PFSK-1 (cell line): Measurements from ENCODE around the gene SUPT5H.

ENCODE experiments used
- FOXP2 ChIP-seq: optimal IDR thresholded peaks from 2 replicates; pipeline ENCODE3; 2011; ENCODE audit warnings: borderline replicate concordance, control low read depth, inconsistent platforms; ENCODE audit not compliant: insufficient read depth; ENCODE audit errors: extremely low read length, extremely low read depth
- POLR2AphosphoS5 ChIP-seq: IDR thresholded peaks from 2 replicates; pipeline ENCODE4 v1.6.1; 2012; ENCODE audit warnings: low read depth, mild to moderate bottlenecking, control low read depth, low read length, moderate library complexity
- SIN3A ChIP-seq: IDR thresholded peaks from 2 replicates; pipeline ENCODE4 v1.6.1; 2012; ENCODE audit warnings: mild to moderate bottlenecking, low read length, moderate library complexity, borderline replicate concordance; ENCODE audit not compliant: insufficient read depth
- TAF1 ChIP-seq: IDR thresholded peaks from 2 replicates; pipeline ENCODE4 v1.6.1; 2012; ENCODE audit warnings: low read length, control low read depth, borderline replicate concordance; ENCODE audit not compliant: insufficient read depth
- TF ChIP-seq, protein P1 (sequence below), 2 experiments: IDR thresholded peaks; 2 replicates each; pipeline versions ENCODE4 v1.6.1 to v1.8.0; 2011 to 2012; ENCODE audit warnings: low read depth in 2 of 2, low read length in 2 of 2, control low read depth in 1 of 2, inconsistent platforms in 1 of 2, mild to moderate bottlenecking in 1 of 2, moderate library complexity in 1 of 2; ENCODE audit not compliant: insufficient read depth in 1 of 2

Gene SUPT5H

DNA sequence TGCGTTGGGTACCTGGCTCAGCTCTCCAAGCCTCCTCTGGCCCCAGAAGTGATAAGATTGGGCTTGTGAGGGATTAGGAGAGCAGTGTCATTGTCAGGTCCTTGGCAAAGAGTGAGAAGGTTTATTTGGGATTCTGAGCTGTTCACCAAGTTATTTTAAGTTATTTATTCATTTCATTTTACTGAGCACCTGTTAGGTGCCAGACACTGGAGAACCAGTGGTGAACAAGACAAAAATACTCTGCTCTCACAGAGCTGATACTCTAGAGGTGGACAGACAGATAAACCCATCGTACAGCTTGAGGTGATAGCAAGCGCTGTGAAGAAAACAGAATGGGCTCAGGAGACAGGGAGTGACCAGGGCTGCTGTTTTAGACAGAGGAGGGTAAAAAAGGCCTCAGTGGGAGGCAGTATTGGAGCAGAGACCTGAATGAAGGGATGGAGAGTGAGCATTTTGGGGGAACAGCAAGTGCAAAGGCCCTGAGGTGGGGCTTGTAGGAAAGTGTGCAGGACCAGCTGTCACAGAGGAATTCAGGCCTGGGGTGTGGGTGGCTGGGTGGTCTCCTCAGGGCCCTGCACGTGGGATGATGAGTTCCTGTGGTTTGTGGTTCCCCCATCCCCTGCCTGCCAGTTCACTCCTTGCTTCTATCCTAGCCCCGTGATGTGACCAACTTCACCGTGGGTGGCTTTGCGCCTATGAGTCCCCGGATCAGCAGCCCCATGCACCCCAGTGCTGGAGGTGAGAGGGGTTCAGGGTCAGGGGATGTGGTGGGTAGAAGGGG is 26.6 kb downstream of the SUPT5H start:
- TF ChIP-seq FOXP2 (no peak), POLR2AphosphoS5 (no peak), SIN3A (no peak), TAF1 (no peak)
- TF ChIP-seq, protein P1, sequence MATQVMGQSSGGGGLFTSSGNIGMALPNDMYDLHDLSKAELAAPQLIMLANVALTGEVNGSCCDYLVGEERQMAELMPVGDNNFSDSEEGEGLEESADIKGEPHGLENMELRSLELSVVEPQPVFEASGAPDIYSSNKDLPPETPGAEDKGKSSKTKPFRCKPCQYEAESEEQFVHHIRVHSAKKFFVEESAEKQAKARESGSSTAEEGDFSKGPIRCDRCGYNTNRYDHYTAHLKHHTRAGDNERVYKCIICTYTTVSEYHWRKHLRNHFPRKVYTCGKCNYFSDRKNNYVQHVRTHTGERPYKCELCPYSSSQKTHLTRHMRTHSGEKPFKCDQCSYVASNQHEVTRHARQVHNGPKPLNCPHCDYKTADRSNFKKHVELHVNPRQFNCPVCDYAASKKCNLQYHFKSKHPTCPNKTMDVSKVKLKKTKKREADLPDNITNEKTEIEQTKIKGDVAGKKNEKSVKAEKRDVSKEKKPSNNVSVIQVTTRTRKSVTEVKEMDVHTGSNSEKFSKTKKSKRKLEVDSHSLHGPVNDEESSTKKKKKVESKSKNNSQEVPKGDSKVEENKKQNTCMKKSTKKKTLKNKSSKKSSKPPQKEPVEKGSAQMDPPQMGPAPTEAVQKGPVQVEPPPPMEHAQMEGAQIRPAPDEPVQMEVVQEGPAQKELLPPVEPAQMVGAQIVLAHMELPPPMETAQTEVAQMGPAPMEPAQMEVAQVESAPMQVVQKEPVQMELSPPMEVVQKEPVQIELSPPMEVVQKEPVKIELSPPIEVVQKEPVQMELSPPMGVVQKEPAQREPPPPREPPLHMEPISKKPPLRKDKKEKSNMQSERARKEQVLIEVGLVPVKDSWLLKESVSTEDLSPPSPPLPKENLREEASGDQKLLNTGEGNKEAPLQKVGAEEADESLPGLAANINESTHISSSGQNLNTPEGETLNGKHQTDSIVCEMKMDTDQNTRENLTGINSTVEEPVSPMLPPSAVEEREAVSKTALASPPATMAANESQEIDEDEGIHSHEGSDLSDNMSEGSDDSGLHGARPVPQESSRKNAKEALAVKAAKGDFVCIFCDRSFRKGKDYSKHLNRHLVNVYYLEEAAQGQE (IDR thresholded peaks at IDR 0.05; ENCODE audit: insufficient read depth in 1 of 2, low read depth in 2 of 2, low read length in 2 of 2), result no peak

DNA sequence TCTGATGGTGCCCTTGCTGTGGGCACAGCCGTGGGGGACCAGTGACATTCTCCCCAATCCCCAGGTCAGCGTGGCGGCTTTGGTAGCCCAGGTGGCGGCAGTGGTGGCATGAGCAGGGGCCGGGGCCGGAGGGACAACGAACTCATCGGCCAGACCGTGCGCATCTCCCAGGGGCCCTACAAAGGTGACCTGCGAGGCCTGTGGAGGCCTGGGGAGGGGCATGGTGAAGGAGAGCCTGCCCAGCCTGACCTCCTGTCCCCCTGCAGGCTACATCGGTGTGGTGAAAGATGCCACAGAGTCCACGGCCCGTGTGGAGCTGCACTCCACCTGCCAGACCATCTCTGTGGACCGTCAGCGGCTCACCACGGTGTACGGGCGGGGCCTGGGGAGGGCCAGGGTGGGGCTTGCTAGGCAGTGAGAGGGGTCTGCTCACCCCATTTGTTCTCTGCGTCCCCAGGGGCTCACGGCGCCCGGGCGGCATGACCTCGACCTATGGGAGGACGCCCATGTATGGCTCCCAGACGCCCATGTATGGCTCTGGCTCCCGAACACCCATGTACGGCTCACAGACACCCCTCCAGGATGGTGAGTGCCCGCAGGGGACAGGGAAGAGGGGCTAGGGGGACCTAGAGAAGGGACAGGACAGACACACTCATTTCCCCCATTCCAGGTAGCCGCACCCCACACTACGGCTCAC is 27.5 kb downstream of the SUPT5H start:
- TF ChIP-seq FOXP2 (no peak), POLR2AphosphoS5 (no peak), SIN3A (no peak), TAF1 (no peak)
- TF ChIP-seq, protein P1 (IDR thresholded peaks at IDR 0.05; ENCODE audit: insufficient read depth in 1 of 2, low read depth in 2 of 2, low read length in 2 of 2), result no peak

DNA sequence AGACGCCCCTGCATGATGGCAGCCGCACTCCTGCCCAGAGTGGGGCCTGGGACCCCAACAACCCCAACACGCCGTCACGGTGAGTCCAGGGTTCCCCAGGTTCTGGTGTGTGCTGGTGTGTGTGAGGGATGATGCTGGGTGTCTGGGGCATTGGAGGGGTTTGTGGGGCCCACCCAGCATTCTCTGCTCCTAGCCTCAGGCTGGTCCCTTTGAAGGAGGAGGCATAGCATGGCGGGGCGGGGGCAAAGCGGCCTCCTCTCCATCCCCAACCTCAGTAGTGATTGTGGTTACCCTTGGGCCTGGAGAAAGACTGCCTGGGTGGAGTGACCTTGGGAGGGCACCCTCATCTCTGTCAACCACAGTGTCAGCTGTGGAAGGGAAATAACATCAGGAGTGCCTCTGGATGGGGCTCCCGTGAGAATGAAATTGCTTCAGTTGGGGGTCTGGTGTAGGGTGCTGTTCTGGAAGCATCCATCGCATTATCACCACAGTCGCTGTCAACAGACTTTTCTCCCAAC is 28.1 kb downstream of the SUPT5H start:
- no peak for TF ChIP-seq TAF1
- TF ChIP-seq POLR2AphosphoS5, result no peak
- TF ChIP-seq SIN3A, result no peak
- no peak for TF ChIP-seq FOXP2

DNA sequence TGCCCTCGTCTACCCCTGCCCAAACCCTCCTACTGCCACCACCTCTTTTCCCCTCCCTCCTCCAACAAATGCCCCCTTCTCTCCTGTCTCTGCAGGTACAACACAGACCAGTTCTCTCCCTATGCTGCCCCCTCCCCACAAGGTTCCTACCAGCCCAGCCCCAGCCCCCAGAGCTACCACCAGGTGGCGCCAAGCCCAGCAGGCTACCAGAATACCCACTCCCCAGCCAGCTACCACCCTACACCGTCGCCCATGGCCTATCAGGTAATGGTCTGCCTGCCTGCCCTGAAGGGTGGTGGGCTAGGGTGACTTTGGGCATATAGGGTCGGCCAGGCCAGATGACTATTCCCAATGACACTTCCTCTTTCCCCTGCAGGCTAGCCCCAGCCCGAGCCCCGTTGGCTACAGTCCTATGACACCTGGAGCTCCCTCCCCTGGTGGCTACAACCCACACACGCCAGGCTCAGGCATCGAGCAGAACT is 28.8 kb downstream of the SUPT5H start:
- TF ChIP-seq FOXP2 (no peak), TAF1 (no peak), SIN3A (no peak), POLR2AphosphoS5 (no peak)
- TF ChIP-seq, protein P1 (IDR thresholded peaks at IDR 0.05; ENCODE audit: insufficient read depth in 1 of 2, low read depth in 2 of 2, low read length in 2 of 2), result no peak

DNA sequence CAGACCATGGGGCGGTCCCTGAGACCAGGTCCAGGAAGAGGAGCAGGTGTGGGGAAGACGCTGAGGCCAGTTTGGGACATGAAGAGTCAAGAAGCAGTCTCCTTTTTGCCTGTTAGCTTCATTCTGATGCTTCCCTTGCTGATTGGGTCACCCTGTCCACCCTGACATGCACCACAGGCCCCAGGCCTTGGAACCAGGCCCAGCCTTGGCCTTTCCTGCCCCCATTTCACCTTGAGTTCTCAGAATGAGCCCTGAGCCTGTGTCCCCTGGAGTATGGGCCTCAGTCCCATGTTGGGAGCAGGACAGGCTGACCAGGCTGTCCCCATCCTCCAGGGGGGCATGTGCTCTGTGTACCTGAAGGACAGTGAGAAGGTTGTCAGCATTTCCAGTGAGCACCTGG is 30.4 kb downstream of the SUPT5H start:
- TF ChIP-seq POLR2AphosphoS5 (no peak), TAF1 (no peak), FOXP2 (no peak), SIN3A (no peak)
- TF ChIP-seq, protein P1 (IDR thresholded peaks at IDR 0.05; ENCODE audit: insufficient read depth in 1 of 2, low read depth in 2 of 2, low read length in 2 of 2), result no peak
